GM19372 (cell line): ENCODE measurements around the gene SLC1A4.
A peak's percentile ranks its signal among the peaks of the same experiment; 100 is the strongest.

ENCODE experiments used
- ATAC-seq: cut with Tn5 transposase; IDR thresholded peaks from one replicate; pipeline ENCODE4 v1.9.1; 2021; ENCODE audit warnings: mild to moderate bottlenecking, low read depth, moderate library complexity; ENCODE audit not compliant: unreplicated experiment

SLC1A4 gene

DNA sequence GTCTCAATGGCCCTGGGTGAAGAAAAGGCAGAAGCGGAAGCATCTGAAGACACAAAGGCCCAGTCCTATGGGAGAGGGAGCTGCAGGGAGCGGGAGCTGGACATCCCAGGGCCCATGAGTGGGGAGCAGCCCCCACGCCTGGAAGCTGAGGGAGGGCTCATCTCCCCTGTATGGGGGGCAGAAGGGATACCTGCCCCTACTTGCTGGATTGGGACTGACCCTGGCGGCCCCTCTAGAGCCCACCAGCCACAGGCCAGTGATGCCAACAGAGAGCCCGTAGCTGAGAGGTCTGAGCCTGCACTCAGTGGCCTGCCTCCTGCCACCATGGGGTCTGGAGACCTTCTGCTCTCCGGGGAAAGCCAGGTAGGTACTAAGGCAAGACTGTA lies 80.2 kb downstream of the SLC1A4 start:
- no peak for ATAC-seq

DNA sequence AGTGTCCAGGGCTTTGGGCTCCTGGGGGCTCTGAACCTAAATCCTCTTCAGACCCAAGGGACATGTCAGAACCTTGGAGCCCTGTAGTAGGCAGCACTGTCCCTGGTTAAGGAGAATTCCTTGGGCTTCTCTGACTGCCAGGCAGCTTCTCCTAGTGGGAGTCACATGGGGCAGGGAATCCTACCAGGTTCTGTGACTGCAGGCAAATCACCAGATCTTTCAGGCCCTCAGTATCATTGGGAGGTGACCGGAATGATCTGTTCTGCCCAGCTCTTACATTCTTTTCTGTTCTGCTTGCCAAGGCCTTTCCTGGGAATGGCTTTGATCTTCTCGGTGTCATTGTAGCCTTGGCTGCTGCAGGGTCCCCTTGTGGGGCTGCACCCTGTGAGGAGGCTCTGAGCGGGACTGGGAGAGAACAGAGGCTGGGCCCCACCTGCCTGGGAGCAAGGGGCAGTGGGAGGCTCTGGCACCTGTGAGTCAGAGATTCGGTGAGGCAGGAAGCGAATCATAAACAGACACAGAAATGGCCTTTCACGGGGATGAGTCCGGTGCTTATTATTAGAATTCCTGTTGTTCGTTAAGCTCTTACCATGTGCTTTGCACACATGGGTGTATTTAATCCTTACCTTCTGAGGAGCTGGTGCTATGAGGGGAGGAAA lies 81.1 kb downstream of the SLC1A4 start:
- ATAC-seq: no peak

DNA sequence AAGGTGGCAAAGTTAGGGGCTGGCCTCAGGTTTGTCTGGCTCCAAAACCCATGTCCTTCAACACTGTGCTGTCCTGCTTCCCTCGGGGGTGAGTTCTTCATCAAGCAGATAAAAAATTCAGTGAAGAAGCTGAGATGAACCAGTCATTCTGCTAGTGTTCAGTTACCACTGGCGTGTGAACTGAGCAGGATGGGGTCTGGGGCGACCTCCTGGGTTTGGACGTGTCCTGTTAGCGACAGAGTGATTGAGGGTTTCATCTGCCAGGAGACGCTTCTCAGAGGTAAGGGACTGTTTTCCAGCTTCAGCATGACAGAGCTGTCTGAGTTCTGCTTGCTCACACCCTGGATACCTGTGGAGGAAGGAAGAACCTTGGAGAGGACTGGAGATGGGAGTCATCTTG lies 81.7 kb downstream of the SLC1A4 start:
- no peak for ATAC-seq

DNA sequence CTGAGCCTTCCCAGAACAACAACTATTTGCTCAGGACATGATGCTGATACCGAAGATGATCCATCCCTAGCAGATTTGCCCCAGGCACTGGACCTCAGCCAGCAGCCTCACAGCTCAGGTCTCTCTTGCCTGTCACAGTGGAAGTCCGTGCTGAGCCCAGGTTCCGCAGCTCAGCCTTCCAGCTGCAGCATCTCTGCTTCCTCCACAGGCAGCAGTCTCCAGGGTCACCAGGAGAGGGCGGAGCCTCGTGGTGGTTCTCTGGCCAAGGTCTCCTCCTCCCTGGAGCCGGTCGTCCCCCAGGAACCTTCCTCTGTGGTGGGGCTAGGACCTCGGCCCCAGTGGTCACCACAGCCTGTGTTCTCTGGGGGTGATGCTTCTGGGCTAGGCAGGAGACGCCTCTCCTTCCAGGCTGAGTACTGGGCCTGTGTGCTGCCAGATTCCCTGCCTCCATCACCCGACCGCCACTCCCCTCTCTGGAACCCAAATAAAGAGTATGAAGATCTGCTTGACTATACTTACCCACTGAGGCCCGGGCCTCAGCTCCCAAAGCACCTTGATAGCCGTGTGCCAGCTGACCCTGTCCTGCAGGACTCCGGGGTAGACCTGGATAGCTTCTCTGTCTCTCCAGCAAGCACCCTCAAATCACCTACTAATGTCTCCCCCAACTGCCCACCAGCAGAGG lies 82.4 kb downstream of the SLC1A4 start:
- no peak for ATAC-seq

DNA sequence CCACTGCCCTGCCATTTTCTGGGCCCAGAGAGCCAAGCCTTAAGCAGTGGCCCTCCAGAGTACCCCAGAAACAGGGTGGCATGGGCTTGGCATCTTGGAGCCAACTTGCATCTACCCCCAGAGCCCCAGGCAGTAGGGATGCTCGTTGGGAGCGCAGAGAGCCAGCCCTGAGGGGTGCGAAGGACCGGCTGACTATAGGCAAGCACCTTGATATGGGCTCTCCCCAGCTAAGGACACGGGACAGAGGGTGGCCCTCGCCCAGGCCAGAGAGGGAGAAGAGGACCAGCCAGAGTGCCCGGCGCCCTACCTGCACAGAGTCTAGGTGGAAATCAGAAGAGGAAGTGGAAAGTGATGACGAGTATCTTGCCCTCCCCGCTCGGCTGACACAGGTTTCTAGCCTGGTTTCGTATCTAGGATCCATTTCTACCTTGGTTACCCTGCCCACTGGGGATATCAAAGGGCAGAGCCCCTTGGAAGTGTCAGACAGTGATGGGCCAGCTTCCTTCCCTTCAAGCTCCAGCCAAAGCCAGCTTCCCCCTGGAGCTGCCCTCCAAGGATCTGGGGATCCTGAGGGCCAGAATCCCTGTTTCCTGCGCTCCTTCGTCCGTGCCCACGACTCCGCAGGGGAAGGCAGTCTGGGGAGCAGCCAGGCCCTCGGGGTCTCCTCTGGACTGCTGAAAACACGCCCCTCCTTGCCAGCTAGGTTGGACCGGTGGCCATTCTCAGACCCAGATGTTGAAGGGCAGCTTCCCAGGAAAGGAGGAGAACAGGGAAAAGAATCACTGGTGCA lies 83.2 kb downstream of the SLC1A4 start:
- ATAC-seq: peak; percentile 58
